Vagina (tissue), 2 donors: ENCODE results near the gene FAM185A. TPM values are rescaled to one million over a fixed set of nuclear protein-coding genes. Genes with fewer than 3 reads are reported as not detected.
"Not testable (repeated sequence)": the region's sequence is repeated elsewhere in the genome, so short reads cannot be mapped to it uniquely, and the experiment has no call there.

Source experiments
- DNase-seq, 2 donors: peaks; one replicate each; pipeline ENCODE4 v3.0.0-alpha.2; 2017; ENCODE audit errors: extremely low spot score in 2 of 2
- H3K27ac ChIP-seq: fragments of 200-600 bp; sonication (generic); one replicate; pipeline ENCODE4 v1.5.1; 2019
- H3K27me3 ChIP-seq: fragments of 200-600 bp; sonication (generic); one replicate; pipeline ENCODE4 v1.5.1; 2019
- H3K36me3 ChIP-seq, 2 donors: fragments of 200-600 bp; sonication (generic); one replicate each; pipeline ENCODE4 v1.5.1; 2017 to 2019
- H3K4me1 ChIP-seq: fragments of 200-600 bp; sonication (generic); one replicate; pipeline ENCODE4 v1.5.1; 2019
- H3K4me3 ChIP-seq, 2 donors: fragments of 200-600 bp; sonication (generic); 1 replicate in 1 of 2; 2 replicates in 1 of 2; pipeline ENCODE4 v1.5.1; 2016 to 2019
- H3K9me3 ChIP-seq: fragments of 200-600 bp; sonication (generic); one replicate; pipeline ENCODE4 v1.5.1; 2019
- POLR2AphosphoS5 ChIP-seq, 2 donors: sonication (generic); formaldehyde crosslinking; IDR thresholded peaks; one replicate each; pipeline ENCODE4 v1.9.0; 2017; ENCODE audit warnings: antibody characterized with exemption in 2 of 2, mild to moderate bottlenecking in 2 of 2, low read depth in 1 of 2; ENCODE audit not compliant: insufficient read depth in 1 of 2
- intact Hi-C: fragments of 100-400 bp; cut with DNase I; formaldehyde crosslinking; loops from one replicate; pipeline ENCODE4 v1.15.1; 2023
- total RNA-seq: library from RNA; depleted of rRNA; stranded (reverse); fragments of >200 nt; gene quantifications from one replicate; pipeline ENCODE4 v1.2.3, GENCODE V29; 2016

FAM185A gene
- total RNA-seq = 15.5 TPM

GRCh38 chr7:102748605-102749444 is at the start of gene FAM185A:
TSS of gene FAM185A (plus strand) at chr7:102748999. CDS start at chr7:102749208, 209 bp downstream.
- H3K36me3 ChIP-seq, H3K27ac ChIP-seq, H3K27me3 ChIP-seq, H3K9me3 ChIP-seq, intact Hi-C loops: not testable (repeated sequence)
- peak; percentile 68 to 97 for TF ChIP-seq POLR2AphosphoS5 (IDR thresholded peaks at IDR 0.05; ENCODE audit: insufficient read depth in 1 of 2, low read depth in 1 of 2)
- Histone ChIP-seq H3K4me3 (peak within 1 kb of the TSS; percentile 66 to 73), H3K4me1 (peaks cover 15% of the 10 kb centered on the region)
- peak; percentile 99 to 100 for DNase-seq

- H3K27ac ChIP-seq, intact Hi-C loops, H3K36me3 ChIP-seq, H3K27me3 ChIP-seq, DNase-seq, H3K9me3 ChIP-seq, H3K4me3 ChIP-seq, H3K4me1 ChIP-seq: not testable (repeated sequence)
These were observed 35.6 kb upstream of the FAM185A start for GRCh38 chr7:102713011-102713690.

- H3K4me3 ChIP-seq, H3K9me3 ChIP-seq, H3K27ac ChIP-seq, H3K4me1 ChIP-seq, intact Hi-C loops, DNase-seq, H3K36me3 ChIP-seq, H3K27me3 ChIP-seq: not testable (repeated sequence)
These were observed 35.1 kb upstream of the FAM185A start for GRCh38 chr7:102713691-102714080.

- H3K4me3 ChIP-seq, H3K27me3 ChIP-seq, DNase-seq, H3K36me3 ChIP-seq, intact Hi-C loops, H3K27ac ChIP-seq, H3K9me3 ChIP-seq, H3K4me1 ChIP-seq: not testable (repeated sequence)
These were observed 33.9 kb upstream of the FAM185A start for GRCh38 chr7:102714774-102715522.

GRCh38 chr7:102715718-102716117 is 33.1 kb upstream of the FAM185A start:
- intact Hi-C loops, DNase-seq, H3K4me3 ChIP-seq, H3K27me3 ChIP-seq, H3K27ac ChIP-seq, H3K9me3 ChIP-seq, H3K4me1 ChIP-seq, H3K36me3 ChIP-seq: not testable (repeated sequence)

- intact Hi-C loops, H3K4me1 ChIP-seq, H3K27me3 ChIP-seq, DNase-seq, H3K9me3 ChIP-seq, H3K27ac ChIP-seq, H3K4me3 ChIP-seq, H3K36me3 ChIP-seq: not testable (repeated sequence)
These were observed 30.3 kb upstream of the FAM185A start for GRCh38 chr7:102718491-102718890.

GRCh38 chr7:102726170-102726569 is 22.6 kb upstream of the FAM185A start:
- H3K4me3 ChIP-seq, H3K36me3 ChIP-seq, H3K4me1 ChIP-seq, DNase-seq, intact Hi-C loops, H3K27me3 ChIP-seq, H3K27ac ChIP-seq, H3K9me3 ChIP-seq: not testable (repeated sequence)

- intact Hi-C loops, DNase-seq, H3K4me3 ChIP-seq, H3K4me1 ChIP-seq, H3K36me3 ChIP-seq, H3K9me3 ChIP-seq, H3K27ac ChIP-seq, H3K27me3 ChIP-seq: not testable (repeated sequence)
These were observed 19.1 kb upstream of the FAM185A start for GRCh38 chr7:102729670-102730069.

- intact Hi-C loops, H3K4me1 ChIP-seq, H3K9me3 ChIP-seq, H3K27me3 ChIP-seq, H3K27ac ChIP-seq, DNase-seq, H3K4me3 ChIP-seq, H3K36me3 ChIP-seq: not testable (repeated sequence)
These were observed 18.4 kb upstream of the FAM185A start for GRCh38 chr7:102730431-102730830.

- H3K27ac ChIP-seq, intact Hi-C loops, H3K4me3 ChIP-seq, H3K27me3 ChIP-seq, H3K9me3 ChIP-seq, H3K4me1 ChIP-seq, H3K36me3 ChIP-seq, DNase-seq: not testable (repeated sequence)
These were observed 6.6 kb upstream of the FAM185A start for GRCh38 chr7:102742002-102742771.

GRCh38 chr7:102743861-102744260 is 4.9 kb upstream of the FAM185A start:
- not testable (repeated sequence) for H3K27ac ChIP-seq

GRCh38 chr7:102745494-102746288 is 3.1 kb upstream of the FAM185A start:
- H3K9me3 ChIP-seq, H3K4me3 ChIP-seq, H3K27ac ChIP-seq, H3K27me3 ChIP-seq, intact Hi-C loops, H3K36me3 ChIP-seq, DNase-seq: not testable (repeated sequence)
- peaks cover 11% of the 10 kb centered on the region for H3K4me1 ChIP-seq

More at GRCh38 chr7:102743861-102744260, 4.9 kb upstream of the FAM185A start:
- H3K36me3 ChIP-seq, H3K27me3 ChIP-seq, H3K9me3 ChIP-seq, DNase-seq, H3K4me3 ChIP-seq, intact Hi-C loops, H3K4me1 ChIP-seq: not testable (repeated sequence)
